ENCODE data around the gene LYRM4. TPM values are rescaled to one million over a fixed set of nuclear protein-coding genes. Genes with fewer than 3 reads are reported as not detected.

LYRM4 gene
- total RNA-seq, 2 donors from 2014 or later, result 19.1 to 22.5 TPM

GRCh38 chr6:5174756-5175549 lies 85.8 kb downstream of the LYRM4 start:
- H3K4me1 ChIP-seq, result peaks cover 0 to 2% of the 10 kb centered on the region in 2 donors
- no peaks in the 10 kb centered on the region for H3K9me3 ChIP-seq
- no peaks in the 10 kb centered on the region for H3K27me3 ChIP-seq
- H3K27ac ChIP-seq, result no peak overlapping the region
- peak in 1 of 2 donors; percentile 25 for TF ChIP-seq CTCF (IDR thresholded peaks at IDR 0.05)
- H3K36me3 ChIP-seq, result no peaks in the 10 kb centered on the region
- DNase-seq (ENCODE audit: low spot score), result no peak
- H3K4me3 ChIP-seq, result no peak overlapping the region

- Histone ChIP-seq H3K27ac (no peak overlapping the region), H3K4me3 (no peak overlapping the region), H3K27me3 (no peaks in the 10 kb centered on the region), H3K9me3 (no peaks in the 10 kb centered on the region), H3K36me3 (no peaks in the 10 kb centered on the region), H3K4me1 (peaks cover 0 to 2% of the 10 kb centered on the region in 2 donors)
- no peak for DNase-seq (ENCODE audit: low spot score)
- no peak for TF ChIP-seq CTCF (IDR thresholded peaks at IDR 0.05)
These were observed 86.5 kb downstream of the LYRM4 start for GRCh38 chr6:5174244-5174643.

GRCh38 chr6:5173810-5174209 lies 86.9 kb downstream of the LYRM4 start:
- no peak overlapping the region for H3K4me3 ChIP-seq
- no peaks in the 10 kb centered on the region for H3K9me3 ChIP-seq
- no peak for TF ChIP-seq CTCF (IDR thresholded peaks at IDR 0.05)
- H3K36me3 ChIP-seq, result no peaks in the 10 kb centered on the region
- H3K27me3 ChIP-seq, result no peaks in the 10 kb centered on the region
- DNase-seq (ENCODE audit: low spot score), result no peak
- no peak overlapping the region for H3K27ac ChIP-seq
- H3K4me1 ChIP-seq, result peaks cover 0 to 2% of the 10 kb centered on the region in 2 donors

GRCh38 chr6:5172897-5173474 lies 87.8 kb downstream of the LYRM4 start:
- no peaks in the 10 kb centered on the region for H3K9me3 ChIP-seq
- H3K27ac ChIP-seq, result no peak overlapping the region
- H3K27me3 ChIP-seq, result no peaks in the 10 kb centered on the region
- peaks cover 0 to 2% of the 10 kb centered on the region in 2 donors for H3K4me1 ChIP-seq
- no peak for TF ChIP-seq CTCF (IDR thresholded peaks at IDR 0.05)
- H3K36me3 ChIP-seq, result no peaks in the 10 kb centered on the region
- no peak for DNase-seq (ENCODE audit: low spot score)
- no peak overlapping the region for H3K4me3 ChIP-seq

GRCh38 chr6:5172041-5172653 lies 88.6 kb downstream of the LYRM4 start:
- Histone ChIP-seq H3K4me1 (peaks cover 0 to under 1% of the 10 kb centered on the region in 2 donors), H3K9me3 (no peaks in the 10 kb centered on the region), H3K27me3 (no peaks in the 10 kb centered on the region), H3K4me3 (no peak overlapping the region), H3K36me3 (no peaks in the 10 kb centered on the region), H3K27ac (no peak overlapping the region)
- TF ChIP-seq CTCF (IDR thresholded peaks at IDR 0.05), result no peak
- no peak for DNase-seq (ENCODE audit: low spot score)
